KMS-11 (cell line): ENCODE results near the gene ADAM30.

Experiments
- H2AFZ ChIP-seq: fragments of 200-600 bp; sonication (generic); 2 replicates; pipeline ENCODE4 v1.6.1; 2016; ENCODE audit warnings: antibody characterized with exemption, mixed run types, low read depth
- H3K27ac ChIP-seq: fragments of 200-600 bp; sonication (generic); 2 replicates; pipeline ENCODE4 v1.6.1; 2016; ENCODE audit warnings: mild to moderate bottlenecking, mixed run types
- H3K27me3 ChIP-seq: fragments of 200-600 bp; sonication (generic); 2 replicates; pipeline ENCODE4 v1.6.1; 2017; ENCODE audit warnings: mild to moderate bottlenecking, low read depth, mixed run types, moderate library complexity; ENCODE audit not compliant: insufficient read depth
- H3K36me3 ChIP-seq: fragments of 200-600 bp; sonication (generic); 2 replicates; pipeline ENCODE4 v1.6.1; 2017; ENCODE audit warnings: mild to moderate bottlenecking, mixed run types; ENCODE audit not compliant: insufficient read depth
- H3K4me1 ChIP-seq: fragments of 200-600 bp; sonication (generic); 2 replicates; pipeline ENCODE4 v1.6.1; 2016; ENCODE audit warnings: mild to moderate bottlenecking, low read depth, mixed run types; ENCODE audit not compliant: poor library complexity, severe bottlenecking
- H3K4me2 ChIP-seq: fragments of 200-600 bp; sonication (generic); 2 replicates; pipeline ENCODE4 v1.7.0; 2016; ENCODE audit warnings: mild to moderate bottlenecking, mixed run types
- H3K4me3 ChIP-seq: fragments of 200-600 bp; sonication (generic); IDR thresholded peaks from 2 replicates; pipeline ENCODE4 v1.6.1; 2017; ENCODE audit warnings: low read depth, low read length, mixed read lengths; ENCODE audit not compliant: insufficient read depth
- H3K79me2 ChIP-seq: fragments of 200-600 bp; sonication (generic); 2 replicates; pipeline ENCODE4 v1.6.1; 2016; ENCODE audit warnings: low read depth, mixed run types; ENCODE audit not compliant: insufficient read depth
- H3K9ac ChIP-seq: fragments of 200-600 bp; sonication (generic); 2 replicates; pipeline ENCODE4 v1.6.1; 2016; ENCODE audit warnings: mild to moderate bottlenecking, mixed run types
- H4K20me1 ChIP-seq: fragments of 200-600 bp; sonication (generic); 2 replicates; pipeline ENCODE4 v1.6.1; 2016; ENCODE audit warnings: mild to moderate bottlenecking, mixed run types; ENCODE audit not compliant: insufficient read depth
- TF ChIP-seq, protein P1 (sequence below): fragments of 200-600 bp; sonication (generic); conservative IDR thresholded peaks from 2 replicates; pipeline ENCODE4 v1.6.1; 2017; ENCODE audit warnings: low read depth, mild to moderate bottlenecking, antibody characterized with exemption, low read length, moderate library complexity, mixed read lengths

ADAM30 gene

DNA sequence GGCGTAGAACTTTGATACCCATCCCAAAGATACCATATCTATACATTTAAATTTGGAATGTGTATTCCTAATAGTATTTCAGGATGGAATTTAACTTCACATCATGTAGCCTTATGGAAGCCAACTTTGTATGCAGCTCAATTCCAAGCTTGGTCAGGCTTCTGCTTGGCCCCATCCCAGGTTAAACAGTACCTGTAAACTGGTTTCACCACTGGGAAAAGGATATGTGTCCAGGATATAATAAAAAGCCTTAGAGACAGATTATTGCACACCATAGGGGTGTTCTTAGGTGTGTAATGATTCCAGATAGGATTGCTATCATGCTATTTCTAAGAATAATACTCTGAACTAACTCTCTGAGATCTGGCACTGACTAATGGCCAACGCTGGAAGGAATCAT, 28.1 kb downstream of the ADAM30 start:
- Histone ChIP-seq H3K4me2 (no peak overlapping the region), H3K9ac (no peak overlapping the region), H3K4me3 (no peak overlapping the region), H3K36me3 (no peaks in the 10 kb centered on the region), H3K27ac (no peak overlapping the region), H3K79me2 (no peaks in the 10 kb centered on the region), H3K4me1 (peaks cover 10% of the 10 kb centered on the region), H2AFZ (no peak overlapping the region), H4K20me1 (no peaks in the 10 kb centered on the region), H3K27me3 (no peaks in the 10 kb centered on the region)
- TF ChIP-seq, protein P1, sequence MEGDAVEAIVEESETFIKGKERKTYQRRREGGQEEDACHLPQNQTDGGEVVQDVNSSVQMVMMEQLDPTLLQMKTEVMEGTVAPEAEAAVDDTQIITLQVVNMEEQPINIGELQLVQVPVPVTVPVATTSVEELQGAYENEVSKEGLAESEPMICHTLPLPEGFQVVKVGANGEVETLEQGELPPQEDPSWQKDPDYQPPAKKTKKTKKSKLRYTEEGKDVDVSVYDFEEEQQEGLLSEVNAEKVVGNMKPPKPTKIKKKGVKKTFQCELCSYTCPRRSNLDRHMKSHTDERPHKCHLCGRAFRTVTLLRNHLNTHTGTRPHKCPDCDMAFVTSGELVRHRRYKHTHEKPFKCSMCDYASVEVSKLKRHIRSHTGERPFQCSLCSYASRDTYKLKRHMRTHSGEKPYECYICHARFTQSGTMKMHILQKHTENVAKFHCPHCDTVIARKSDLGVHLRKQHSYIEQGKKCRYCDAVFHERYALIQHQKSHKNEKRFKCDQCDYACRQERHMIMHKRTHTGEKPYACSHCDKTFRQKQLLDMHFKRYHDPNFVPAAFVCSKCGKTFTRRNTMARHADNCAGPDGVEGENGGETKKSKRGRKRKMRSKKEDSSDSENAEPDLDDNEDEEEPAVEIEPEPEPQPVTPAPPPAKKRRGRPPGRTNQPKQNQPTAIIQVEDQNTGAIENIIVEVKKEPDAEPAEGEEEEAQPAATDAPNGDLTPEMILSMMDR = no peak

DNA sequence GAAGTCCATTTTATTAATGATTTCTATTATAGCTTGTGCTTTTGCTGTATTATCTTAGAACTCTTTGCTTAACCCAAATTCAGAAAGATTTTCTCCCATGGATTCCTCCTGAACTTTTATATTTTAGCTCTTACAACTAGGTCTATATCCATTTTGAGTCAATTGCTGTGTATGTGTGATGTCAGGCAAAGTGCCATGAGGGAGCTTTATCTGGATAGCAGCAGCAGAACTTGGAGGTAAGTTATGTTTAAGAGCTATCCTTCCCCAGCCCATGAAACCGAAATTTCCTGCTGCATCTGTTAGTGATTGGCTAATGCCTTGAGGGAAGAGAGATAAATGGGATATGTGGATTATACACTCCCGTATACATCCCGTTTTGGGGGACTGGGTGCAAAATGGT, 29.9 kb downstream of the ADAM30 start:
- Histone ChIP-seq H3K27me3 (no peaks in the 10 kb centered on the region), H3K4me1 (peaks cover 10% of the 10 kb centered on the region), H3K36me3 (no peaks in the 10 kb centered on the region), H3K79me2 (no peaks in the 10 kb centered on the region), H3K9ac (no peak overlapping the region), H3K4me2 (no peak overlapping the region), H2AFZ (no peak overlapping the region), H3K4me3 (no peak overlapping the region), H3K27ac (no peak overlapping the region), H4K20me1 (no peaks in the 10 kb centered on the region)
- TF ChIP-seq, protein P1 = no peak

DNA sequence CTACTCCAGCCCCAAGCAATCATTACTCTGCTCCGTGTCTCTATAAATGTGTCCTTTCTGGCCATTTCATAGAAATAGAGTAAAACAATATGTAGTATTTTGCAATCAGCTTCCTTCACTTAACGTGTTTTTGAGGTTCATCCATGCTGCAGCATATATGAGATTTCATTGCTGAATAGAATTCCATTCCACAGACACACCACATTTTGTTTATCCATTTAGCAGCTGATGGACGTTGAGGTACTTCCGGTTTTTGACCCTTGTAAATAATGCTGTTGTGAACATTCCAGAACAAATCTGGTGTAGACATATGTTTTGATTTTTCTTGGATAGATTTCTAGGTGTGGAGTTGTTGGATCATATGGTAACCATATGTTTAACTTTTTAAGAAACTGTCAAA, 30.7 kb downstream of the ADAM30 start:
- no peaks in the 10 kb centered on the region for H3K27me3 ChIP-seq
- H4K20me1 ChIP-seq = no peaks in the 10 kb centered on the region
- H3K79me2 ChIP-seq = no peaks in the 10 kb centered on the region
- TF ChIP-seq, protein P1 = no peak
- H3K9ac ChIP-seq = no peak overlapping the region
- no peak overlapping the region for H3K27ac ChIP-seq
- H3K4me1 ChIP-seq = peaks cover 6% of the 10 kb centered on the region
- no peak overlapping the region for H3K4me2 ChIP-seq
- H3K36me3 ChIP-seq = no peaks in the 10 kb centered on the region
- H2AFZ ChIP-seq = no peak overlapping the region
- no peak overlapping the region for H3K4me3 ChIP-seq

DNA sequence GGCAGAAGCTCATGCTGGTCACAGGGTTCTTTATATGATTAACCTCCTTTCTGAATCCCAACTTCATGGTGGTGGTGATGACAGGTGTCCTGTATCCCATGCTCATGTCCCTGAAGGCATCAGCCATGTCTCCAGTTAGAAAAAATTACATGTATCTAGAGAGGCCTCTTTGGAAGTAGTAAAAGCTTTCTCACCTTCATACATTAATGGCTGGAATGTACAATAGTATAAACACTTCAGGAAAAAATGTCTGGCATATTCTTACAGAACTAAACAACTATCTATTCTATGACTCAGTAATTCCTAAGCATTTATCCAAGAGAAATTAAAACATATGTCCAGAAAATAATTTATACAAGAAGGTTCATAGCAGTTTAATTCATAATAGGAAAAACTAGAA, 34.0 kb downstream of the ADAM30 start:
- no peak overlapping the region for H3K27ac ChIP-seq
- no peak overlapping the region for H3K4me3 ChIP-seq
- H3K4me2 ChIP-seq = no peak overlapping the region
- peaks cover 3% of the 10 kb centered on the region for H3K4me1 ChIP-seq
- no peaks in the 10 kb centered on the region for H3K79me2 ChIP-seq
- H3K36me3 ChIP-seq = no peaks in the 10 kb centered on the region
- TF ChIP-seq, protein P1 = no peak
- H3K27me3 ChIP-seq = no peaks in the 10 kb centered on the region
- no peak overlapping the region for H3K9ac ChIP-seq
- H2AFZ ChIP-seq = no peak overlapping the region
- no peaks in the 10 kb centered on the region for H4K20me1 ChIP-seq
